Caco-2 (cell line): ENCODE data around the gene KREMEN1. TPM values are rescaled to one million over a fixed set of nuclear protein-coding genes. Genes with fewer than 3 reads are reported as not detected.

Experiments
- BruUV-seq: library from RNA; stranded (reverse); fragments of 400-500 nt; replicated peaks from 2 replicates; lab custom pipeline; 2021; lab: Mats Ljungman, UMichigan
- CTCF ChIA-PET: fragments of 300-600 bp; sonication (Branson Sonifier 250); formaldehyde crosslinking; loops from one replicate; lab custom pipeline; 2022; ENCODE audit warnings: antibody characterized with exemption; lab: Charles Lee
- POLR2A ChIA-PET: fragments of 300-600 bp; sonication (Branson Sonifier 250); formaldehyde crosslinking; loops from one replicate; lab custom pipeline; 2022; ENCODE audit warnings: antibody characterized with exemption; lab: Charles Lee
- DNase-seq, 2 experiments: peaks; one replicate each; pipeline versions ENCODE4 v3.0.0 to v3.0.0-alpha.2; 2020 to 2022
- H3K27me3 ChIP-seq: replicated peaks from 2 replicates; pipeline ENCODE4 v1.6.0; 2011; ENCODE audit warnings: low read length; ENCODE audit not compliant: control insufficient read depth, insufficient read depth
- H3K36me3 ChIP-seq: 2 replicates; pipeline ENCODE4 v1.5.1; 2011; ENCODE audit warnings: low read length; ENCODE audit not compliant: control insufficient read depth, insufficient read depth
- H3K4me1 ChIP-seq: fragments of 250-450 bp; sonication (Bioruptor Pico); 2 replicates; pipeline ENCODE4 v1.5.1; 2020; ENCODE audit warnings: mild to moderate bottlenecking
- H3K4me3 ChIP-seq: 2 replicates; pipeline ENCODE4 v1.5.1; 2011; ENCODE audit warnings: low read depth, mild to moderate bottlenecking, control low read depth, low read length
- H3K9me3 ChIP-seq: fragments of 250-450 bp; sonication (Bioruptor Pico); 2 replicates; pipeline ENCODE4 v1.5.1; 2020; ENCODE audit warnings: mild to moderate bottlenecking, moderate library complexity
- H3K27ac Mint-ChIP-seq: one replicate; pipeline ENCODE4 v1.8.0; 2022; ENCODE audit warnings: mixed read lengths; ENCODE audit not compliant: unreplicated experiment
- H3K27me3 Mint-ChIP-seq: one replicate; pipeline ENCODE4 v1.8.0; 2022; ENCODE audit warnings: mixed read lengths; ENCODE audit not compliant: insufficient read depth, unreplicated experiment
- H3K36me3 Mint-ChIP-seq: one replicate; pipeline ENCODE4 v1.8.0; 2022; ENCODE audit warnings: mild to moderate bottlenecking, mixed read lengths; ENCODE audit not compliant: insufficient read depth, unreplicated experiment
- H3K4me1 Mint-ChIP-seq: one replicate; pipeline ENCODE4 v1.8.0; 2022; ENCODE audit warnings: low read depth, mixed read lengths; ENCODE audit not compliant: unreplicated experiment
- H3K4me3 Mint-ChIP-seq: one replicate; pipeline ENCODE4 v1.8.0; 2022; ENCODE audit warnings: mild to moderate bottlenecking, moderate library complexity, mixed read lengths; ENCODE audit not compliant: unreplicated experiment
- H3K9me3 Mint-ChIP-seq: one replicate; pipeline ENCODE4 v1.8.0; 2022; ENCODE audit warnings: mixed read lengths; ENCODE audit not compliant: unreplicated experiment
- intact Hi-C: fragments of 100-400 bp; cut with micrococcal nuclease; formaldehyde crosslinking; loops from one replicate; pipeline ENCODE4 v1.10.0; 2022; ENCODE audit not compliant: unreplicated experiment
- total RNA-seq: library from RNA; stranded (reverse); gene quantifications from 2 replicates; pipeline ENCODE4 v1.2.3, GENCODE V29; 2022
- TF ChIP-seq, protein P1 (sequence below), 2 experiments: fragments of 200-600 bp in 1 of 2; IDR thresholded peaks; 1 replicate in 1 of 2; 2 replicates in 1 of 2; pipeline versions ENCODE4 v1.5.1 to v1.8.0; 2011 to 2022; ENCODE audit warnings: antibody characterized with exemption in 1 of 2, control low read depth in 1 of 2, inconsistent platforms in 1 of 2, low read depth in 1 of 2, low read length in 1 of 2, mild to moderate bottlenecking in 1 of 2, moderate library complexity in 1 of 2; ENCODE audit not compliant: insufficient read depth in 1 of 2, severe bottlenecking in 1 of 2, unreplicated experiment in 1 of 2

KREMEN1 gene
- total RNA-seq, 1 experiment from 2014 or later = 29.7 TPM

DNA sequence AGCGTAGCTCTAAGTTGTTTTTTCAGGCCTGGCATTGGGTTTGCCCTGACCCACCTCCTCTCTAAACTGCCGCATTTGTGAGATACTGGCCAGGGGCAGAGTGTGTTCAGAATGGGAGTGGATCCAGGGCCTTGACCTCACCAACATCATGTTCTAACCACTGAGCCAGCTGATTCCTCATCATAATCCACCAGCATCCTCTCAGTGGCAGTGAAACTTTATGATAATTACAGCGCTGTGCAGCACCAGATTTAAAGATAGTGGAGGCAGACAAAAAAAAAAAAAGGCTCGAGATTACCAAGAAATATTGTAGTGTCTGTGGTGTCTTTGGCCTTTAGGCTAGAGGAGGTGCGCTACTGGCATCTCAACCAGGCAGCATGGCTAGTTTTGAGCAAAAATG lies 53.0 kb downstream of the KREMEN1 start:
- POLR2A ChIA-PET = no interaction called here
- H3K4me3 Mint-ChIP-seq = no peak overlapping the region
- H3K36me3 Mint-ChIP-seq = no peaks in the 10 kb centered on the region
- TF ChIP-seq, protein P1, sequence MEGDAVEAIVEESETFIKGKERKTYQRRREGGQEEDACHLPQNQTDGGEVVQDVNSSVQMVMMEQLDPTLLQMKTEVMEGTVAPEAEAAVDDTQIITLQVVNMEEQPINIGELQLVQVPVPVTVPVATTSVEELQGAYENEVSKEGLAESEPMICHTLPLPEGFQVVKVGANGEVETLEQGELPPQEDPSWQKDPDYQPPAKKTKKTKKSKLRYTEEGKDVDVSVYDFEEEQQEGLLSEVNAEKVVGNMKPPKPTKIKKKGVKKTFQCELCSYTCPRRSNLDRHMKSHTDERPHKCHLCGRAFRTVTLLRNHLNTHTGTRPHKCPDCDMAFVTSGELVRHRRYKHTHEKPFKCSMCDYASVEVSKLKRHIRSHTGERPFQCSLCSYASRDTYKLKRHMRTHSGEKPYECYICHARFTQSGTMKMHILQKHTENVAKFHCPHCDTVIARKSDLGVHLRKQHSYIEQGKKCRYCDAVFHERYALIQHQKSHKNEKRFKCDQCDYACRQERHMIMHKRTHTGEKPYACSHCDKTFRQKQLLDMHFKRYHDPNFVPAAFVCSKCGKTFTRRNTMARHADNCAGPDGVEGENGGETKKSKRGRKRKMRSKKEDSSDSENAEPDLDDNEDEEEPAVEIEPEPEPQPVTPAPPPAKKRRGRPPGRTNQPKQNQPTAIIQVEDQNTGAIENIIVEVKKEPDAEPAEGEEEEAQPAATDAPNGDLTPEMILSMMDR (IDR thresholded peaks at IDR 0.05; ENCODE audit: insufficient read depth in 1 of 2, low read depth in 1 of 2, low read length in 1 of 2, severe bottlenecking in 1 of 2, unreplicated experiment in 1 of 2) = no peak
- no peaks in the 10 kb centered on the region for H3K27me3 Mint-ChIP-seq
- no peak overlapping the region for H3K27ac Mint-ChIP-seq
- Histone ChIP-seq H3K4me1 (no peaks in the 10 kb centered on the region), H3K36me3 (no peaks in the 10 kb centered on the region; the same call in 1 of the 2 replicates), H3K9me3 (no peaks in the 10 kb centered on the region), H3K27me3 (no peaks in the 10 kb centered on the region; the same call in 1 of the 2 replicates), H3K4me3 (no peak overlapping the region)
- intact Hi-C loops = no loop called here
- CTCF ChIA-PET = interaction anchor here (0.6 kb wide), 1 partner anchor 1273 kb away, joined by 3 read pairs; no protein-coding TSS in a partner anchor
- H3K9me3 Mint-ChIP-seq = no peaks in the 10 kb centered on the region
- DNase-seq = no peak
- BruUV-seq = no TSS peak
- H3K4me1 Mint-ChIP-seq = no peaks in the 10 kb centered on the region

DNA sequence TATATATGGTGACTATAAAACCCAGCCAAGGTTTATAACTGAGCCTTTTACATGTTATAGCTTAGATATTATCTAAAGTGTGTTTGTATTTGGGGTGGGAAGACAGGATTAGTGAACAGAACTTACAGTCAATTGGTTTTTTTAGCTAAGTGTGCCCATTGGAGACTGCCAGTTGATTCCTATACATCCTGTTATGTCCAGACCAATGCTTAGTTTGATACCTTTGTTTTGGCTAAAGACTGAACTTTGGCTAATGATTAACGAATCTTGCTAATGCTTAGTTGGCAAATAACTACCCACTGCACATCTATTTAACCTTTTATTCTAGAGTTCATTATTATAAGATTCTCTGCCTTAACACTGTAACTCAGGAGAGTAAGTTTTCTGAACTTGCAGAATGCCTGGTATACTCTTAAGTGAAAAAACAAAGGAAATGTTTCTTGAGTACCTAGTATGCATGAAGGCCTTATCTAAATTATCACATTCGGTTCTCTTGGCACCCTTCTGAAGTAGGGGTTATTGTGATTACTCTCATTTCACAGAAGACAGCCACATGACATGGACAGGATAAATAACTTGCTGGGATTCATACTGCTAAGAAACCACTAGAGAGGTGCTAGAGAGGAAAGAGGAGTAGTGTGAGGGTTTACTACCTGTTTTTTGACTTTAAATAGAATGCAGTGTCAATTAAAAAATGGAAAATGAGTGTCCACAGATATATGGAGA lies 54.0 kb downstream of the KREMEN1 start:
- intact Hi-C loops = no loop called here
- Mint-ChIP-seq H3K36me3 (peaks cover under 1% of the 10 kb centered on the region), H3K9me3 (no peaks in the 10 kb centered on the region), H3K27me3 (no peaks in the 10 kb centered on the region), H3K4me1 (no peaks in the 10 kb centered on the region), H3K4me3 (no peak overlapping the region), H3K27ac (no peak overlapping the region)
- Histone ChIP-seq H3K27me3 (no peaks in the 10 kb centered on the region; the same call in 1 of the 2 replicates), H3K4me1 (no peaks in the 10 kb centered on the region), H3K36me3 (no peaks in the 10 kb centered on the region; the same call in 1 of the 2 replicates), H3K4me3 (no peak overlapping the region), H3K9me3 (no peaks in the 10 kb centered on the region)
- BruUV-seq = no TSS peak
- CTCF ChIA-PET = no interaction called here
- no peak for DNase-seq
- POLR2A ChIA-PET = no interaction called here
- TF ChIP-seq, protein P1 (IDR thresholded peaks at IDR 0.05; ENCODE audit: insufficient read depth in 1 of 2, low read depth in 1 of 2, low read length in 1 of 2, severe bottlenecking in 1 of 2, unreplicated experiment in 1 of 2) = no peak

DNA sequence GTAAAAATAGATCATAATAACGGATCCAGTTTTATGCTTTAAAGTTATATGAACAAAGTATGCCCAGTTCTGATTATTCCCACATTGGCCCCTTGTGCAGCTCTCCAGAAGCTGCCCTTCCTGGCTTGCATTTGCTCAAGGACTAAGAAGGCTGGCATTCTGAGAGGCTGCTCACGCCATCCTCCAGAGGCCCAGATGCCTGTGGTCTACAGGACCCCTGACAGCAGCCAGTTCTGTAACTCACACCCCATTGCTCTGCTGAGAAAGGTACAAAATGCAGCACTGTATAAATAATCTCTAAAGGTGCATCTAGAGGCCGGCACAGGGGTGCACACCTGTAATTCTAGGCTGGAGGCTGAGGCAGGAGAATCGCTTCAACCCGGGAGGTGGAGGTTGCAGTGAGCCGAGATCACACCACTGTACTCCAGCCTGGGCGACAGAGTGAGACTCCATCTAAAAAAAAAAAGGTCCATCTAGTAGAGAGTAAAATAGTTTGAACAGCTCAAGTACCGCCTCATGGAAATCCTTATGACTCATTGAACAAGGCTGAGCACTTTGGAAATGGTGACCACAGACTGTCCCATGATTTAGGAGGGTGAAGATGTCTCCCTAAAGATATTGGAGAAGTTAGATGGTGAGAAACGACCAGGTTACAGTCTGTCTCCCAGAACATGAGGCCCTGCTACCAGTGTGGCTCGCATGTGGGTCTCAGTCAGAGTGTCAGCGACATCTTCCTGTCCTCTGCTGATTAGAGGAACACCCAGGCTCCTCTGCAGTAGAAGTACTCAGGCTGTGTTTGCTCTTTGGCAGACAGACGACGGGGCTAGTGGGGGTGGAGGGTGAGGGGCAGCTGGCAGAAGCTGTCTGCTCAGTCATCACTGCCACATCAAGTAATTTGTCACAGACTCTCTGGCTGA lies 56.3 kb downstream of the KREMEN1 start:
- Mint-ChIP-seq H3K4me3 (no peak overlapping the region), H3K9me3 (peaks cover 10% of the 10 kb centered on the region), H3K27me3 (no peaks in the 10 kb centered on the region), H3K36me3 (peaks cover 22% of the 10 kb centered on the region), H3K4me1 (no peaks in the 10 kb centered on the region), H3K27ac (no peak overlapping the region)
- no peaks in the 10 kb centered on the region; the same call in 1 of the 2 replicates for H3K27me3 ChIP-seq
- H3K4me3 ChIP-seq = no peak overlapping the region
- ChIA-PET CTCF (no interaction called here), POLR2A (no interaction called here)
- H3K36me3 ChIP-seq = no peaks in the 10 kb centered on the region; the same call in 1 of the 2 replicates
- BruUV-seq = no TSS peak
- no peaks in the 10 kb centered on the region for H3K4me1 ChIP-seq
- DNase-seq = no peak
- no peaks in the 10 kb centered on the region for H3K9me3 ChIP-seq
- TF ChIP-seq, protein P1 (IDR thresholded peaks at IDR 0.05; ENCODE audit: insufficient read depth in 1 of 2, low read depth in 1 of 2, low read length in 1 of 2, severe bottlenecking in 1 of 2, unreplicated experiment in 1 of 2) = no peak
- intact Hi-C loops = no loop called here
